Activated CD4-positive, alpha-beta T cell treated with anti-CD3 and anti-CD28 coated beads, Interleukin-2, amount 50 U/mL, for 24 hours (primary cell): ENCODE data around the gene NFIA.

Experiments
- DNase-seq, 2 donors: peaks; one replicate each; pipeline ENCODE4 v3.0.0-alpha.2; 2020; ENCODE audit warnings: low read depth in 1 of 2, low spot score in 1 of 2

Gene NFIA

GRCh38 chr1:61474269-61474817, 392.0 kb downstream of the NFIA start:
- DNase-seq, result no peak

- no peak for DNase-seq
Measured at GRCh38 chr1:61474963-61475362, 392.6 kb downstream of the NFIA start.

GRCh38 chr1:61477301-61477700, 394.9 kb downstream of the NFIA start:
- no peak for DNase-seq

- DNase-seq, result no peak
Measured at GRCh38 chr1:61480273-61480935, 398.0 kb downstream of the NFIA start.

- no peak for DNase-seq
Measured at GRCh38 chr1:61481315-61481715, 399.0 kb downstream of the NFIA start.

GRCh38 chr1:61482170-61482734, 399.9 kb downstream of the NFIA start:
- no peak for DNase-seq

GRCh38 chr1:61486783-61487536, 404.6 kb downstream of the NFIA start:
- no peak for DNase-seq

- no peak for DNase-seq
Measured at GRCh38 chr1:61487801-61488200, 405.4 kb downstream of the NFIA start.

- DNase-seq, result no peak
Measured at GRCh38 chr1:61490924-61491323, 408.6 kb downstream of the NFIA start.

- DNase-seq, result no peak
Measured at GRCh38 chr1:61491497-61491896, 409.1 kb downstream of the NFIA start.

GRCh38 chr1:61494000-61494399, 411.6 kb downstream of the NFIA start:
- no peak for DNase-seq

- no peak for DNase-seq
Measured at GRCh38 chr1:61496501-61496900, 414.1 kb downstream of the NFIA start.

- DNase-seq, result no peak
Measured at GRCh38 chr1:61497013-61497412, 414.7 kb downstream of the NFIA start.

- DNase-seq, result no peak
Measured at GRCh38 chr1:61498342-61498741, 416.0 kb downstream of the NFIA start.

- DNase-seq, result no peak
Measured at GRCh38 chr1:61501971-61502916, 419.9 kb downstream of the NFIA start.

- no peak for DNase-seq
Measured at GRCh38 chr1:61504305-61504704, 421.9 kb downstream of the NFIA start.

GRCh38 chr1:61504852-61505390, 422.6 kb downstream of the NFIA start:
- no peak for DNase-seq

- DNase-seq, result no peak
Measured at GRCh38 chr1:61506236-61506635, 423.9 kb downstream of the NFIA start.

GRCh38 chr1:61506944-61507500, 424.7 kb downstream of the NFIA start:
- no peak for DNase-seq
